Breast epithelium (tissue), 4 donors: ENCODE data around the gene TTI1. TPM values are rescaled to one million over a fixed set of nuclear protein-coding genes. Genes with fewer than 3 reads are reported as not detected.

Experiments
- DNase-seq, 2 donors: peaks; one replicate each; pipeline ENCODE4 v3.0.0-alpha.2; 2019; ENCODE audit warnings: low spot score in 2 of 2
- H3K27ac ChIP-seq, 2 donors: fragments of 200-600 bp; sonication (generic) in 1 of 2; one replicate each; pipeline ENCODE4 v1.5.1; 2016 to 2019; ENCODE audit warnings: mild to moderate bottlenecking in 1 of 2
- H3K27me3 ChIP-seq, 2 donors: fragments of 200-600 bp; sonication (generic) in 1 of 2; one replicate each; pipeline versions ENCODE4 v1.5.1 to v1.6.0; 2017 to 2019; ENCODE audit warnings: control low read depth in 1 of 2, mild to moderate bottlenecking in 1 of 2
- H3K36me3 ChIP-seq: fragments of 200-600 bp; one replicate; pipeline ENCODE4 v1.5.1; 2019
- H3K4me1 ChIP-seq, 2 donors: fragments of 200-600 bp; sonication (generic); one replicate each; pipeline ENCODE4 v1.5.1; 2016 to 2019; ENCODE audit warnings: control low read depth in 1 of 2
- H3K4me3 ChIP-seq, 3 donors: fragments of 200-600 bp; sonication (generic); 1 replicate in 2 of 3; 2 replicates in 1 of 3; pipeline ENCODE4 v1.5.1; 2016 to 2019; ENCODE audit warnings: mild to moderate bottlenecking in 3 of 3, moderate library complexity in 2 of 3
- H3K9me3 ChIP-seq, 2 donors: fragments of 200-600 bp; sonication (generic) in 1 of 2; one replicate each; pipeline ENCODE4 v1.5.1; 2016 to 2019; ENCODE audit warnings: control low read depth in 1 of 2
- CTCF ChIP-seq, 3 donors: fragments of 450-650 bp; IDR thresholded peaks; one replicate each; pipeline ENCODE4 v1.5.1; 2016 to 2017; ENCODE audit warnings: antibody characterized with exemption in 3 of 3, mild to moderate bottlenecking in 3 of 3, moderate library complexity in 3 of 3
- POLR2A ChIP-seq: fragments of 450-650 bp; IDR thresholded peaks from one replicate; pipeline ENCODE4 v1.6.1; 2016; ENCODE audit warnings: antibody characterized with exemption, mild to moderate bottlenecking, moderate library complexity
- POLR2AphosphoS5 ChIP-seq, 3 donors: sonication (generic); formaldehyde crosslinking; IDR thresholded peaks; one replicate each; pipeline ENCODE4 v1.6.1; 2017; ENCODE audit warnings: antibody characterized with exemption in 3 of 3
- intact Hi-C: fragments of 100-400 bp; cut with DNase I; formaldehyde crosslinking; loops from one replicate; pipeline ENCODE4 v1.15.1; 2023; ENCODE audit warnings: low total_unique reads
- total RNA-seq, 3 donors: library from RNA; depleted of rRNA; stranded (reverse); fragments of >200 nt; gene quantifications; one replicate each; pipeline ENCODE4 v1.1.0, GENCODE V29; 2016

The TTI1 gene
- total RNA-seq, 3 donors from 2014 or later, result 10.2 to 20.2 (median 16.7) TPM

GRCh38 chr20:37936451-37936850, 96.8 kb downstream of the TTI1 start:
- Histone ChIP-seq H3K27ac (no peak overlapping the region), H3K4me3 (no peak overlapping the region), H3K9me3 (no peaks in the 10 kb centered on the region), H3K36me3 (no peaks in the 10 kb centered on the region), H3K27me3 (no peaks in the 10 kb centered on the region), H3K4me1 (no peaks in the 10 kb centered on the region)
- intact Hi-C loops, result no loop called here
- no peak for TF ChIP-seq POLR2A
- DNase-seq, result no peak

DNA sequence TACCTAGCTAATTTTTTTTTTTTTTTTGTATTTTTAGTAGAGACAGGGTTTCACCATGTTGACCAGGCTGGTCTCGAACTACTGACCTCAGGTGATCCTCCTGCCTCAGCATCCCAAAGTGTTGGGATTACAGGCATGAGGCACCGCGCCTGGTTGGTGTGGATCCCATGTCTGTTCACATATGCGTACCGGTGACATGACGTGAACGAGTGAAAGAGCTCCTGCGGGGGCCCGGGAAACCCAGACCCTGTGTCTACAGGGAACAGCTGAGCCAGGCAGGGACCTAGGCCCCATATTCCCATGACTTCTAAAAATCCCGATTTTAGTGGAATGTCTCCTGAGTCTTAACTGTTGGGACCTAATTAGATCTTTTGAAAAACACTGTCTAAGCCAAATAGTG, 97.2 kb downstream of the TTI1 start:
- Histone ChIP-seq H3K4me1 (no peaks in the 10 kb centered on the region), H3K27me3 (no peaks in the 10 kb centered on the region), H3K4me3 (no peak overlapping the region), H3K36me3 (no peaks in the 10 kb centered on the region), H3K9me3 (no peaks in the 10 kb centered on the region), H3K27ac (no peak overlapping the region)
- TF ChIP-seq POLR2AphosphoS5 (IDR thresholded peaks at IDR 0.05) (no peak), CTCF (IDR thresholded peaks at IDR 0.05) (no peak), POLR2A (no peak)
- intact Hi-C loops, result no loop called here
- DNase-seq, result no peak

DNA sequence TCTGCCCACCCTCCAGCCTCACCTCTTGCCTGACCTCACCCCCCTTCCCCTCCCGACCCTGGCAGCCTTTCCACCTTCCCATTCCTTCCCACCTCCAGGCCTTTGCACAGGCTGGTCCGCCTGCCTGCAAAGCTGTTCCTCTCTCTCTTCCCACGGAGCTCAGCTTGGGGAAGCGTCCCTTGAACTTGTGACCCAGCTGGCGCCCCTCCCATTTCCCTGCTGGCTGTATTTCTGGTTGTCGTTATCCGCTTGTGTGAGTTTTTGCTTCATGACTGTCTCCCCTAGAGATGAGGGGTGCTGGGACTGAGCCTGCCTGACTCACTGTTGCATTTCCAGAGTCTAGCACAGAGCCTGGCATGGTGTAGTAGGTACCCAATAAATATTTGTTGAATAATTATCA, 97.8 kb downstream of the TTI1 start:
- Histone ChIP-seq H3K9me3 (no peaks in the 10 kb centered on the region), H3K36me3 (no peaks in the 10 kb centered on the region), H3K4me3 (no peak overlapping the region), H3K27me3 (no peaks in the 10 kb centered on the region), H3K4me1 (no peaks in the 10 kb centered on the region), H3K27ac (no peak overlapping the region)
- DNase-seq, result no peak
- TF ChIP-seq POLR2A, result no peak
- TF ChIP-seq CTCF (IDR thresholded peaks at IDR 0.05), result no peak
- no peak for TF ChIP-seq POLR2AphosphoS5 (IDR thresholded peaks at IDR 0.05)
- intact Hi-C loops, result no loop called here

GRCh38 chr20:37934634-37935375, 98.5 kb downstream of the TTI1 start:
- Histone ChIP-seq H3K4me1 (no peaks in the 10 kb centered on the region), H3K4me3 (no peak overlapping the region), H3K27ac (no peak overlapping the region), H3K36me3 (no peaks in the 10 kb centered on the region), H3K9me3 (no peaks in the 10 kb centered on the region), H3K27me3 (no peaks in the 10 kb centered on the region)
- DNase-seq, result no peak
- intact Hi-C loops, result no loop called here
- TF ChIP-seq POLR2A (no peak), CTCF (IDR thresholded peaks at IDR 0.05) (no peak)

- DNase-seq, result no peak
- Histone ChIP-seq H3K4me3 (no peak overlapping the region), H3K27me3 (peaks cover 0 to 2% of the 10 kb centered on the region in 2 donors), H3K27ac (no peak overlapping the region), H3K9me3 (no peaks in the 10 kb centered on the region), H3K36me3 (no peaks in the 10 kb centered on the region), H3K4me1 (no peaks in the 10 kb centered on the region)
- intact Hi-C loops, result no loop called here
- TF ChIP-seq POLR2AphosphoS5 (IDR thresholded peaks at IDR 0.05) (no peak), CTCF (IDR thresholded peaks at IDR 0.05) (no peak), POLR2A (no peak)
Observed at GRCh38 chr20:37933786-37934633, 99.2 kb downstream of the TTI1 start.

Other genes with a start within 250 kb of the TTI1 start
- gene VSTM2L, start 130.3 kb downstream of the TTI1 start, total RNA-seq, result under 1 TPM; 0.33 to 0.48 (median 0.44) TPM
- gene RPRD1B, start 290 bp upstream of the TTI1 start, total RNA-seq, result 10 to 100 TPM; 21.4 to 33.8 (median 31.3) TPM
- 10 to 100 TPM; 10.7 to 44.9 (median 15.2) TPM for gene TGM2, start 131.8 kb upstream of the TTI1 start, total RNA-seq
- gene KIAA1755, start 227.3 kb upstream of the TTI1 start, total RNA-seq, result 1 to 10 TPM; 2.1 to 5.1 (median 4.3) TPM